ENCODE measurements around the gene ITLN2.

DNA sequence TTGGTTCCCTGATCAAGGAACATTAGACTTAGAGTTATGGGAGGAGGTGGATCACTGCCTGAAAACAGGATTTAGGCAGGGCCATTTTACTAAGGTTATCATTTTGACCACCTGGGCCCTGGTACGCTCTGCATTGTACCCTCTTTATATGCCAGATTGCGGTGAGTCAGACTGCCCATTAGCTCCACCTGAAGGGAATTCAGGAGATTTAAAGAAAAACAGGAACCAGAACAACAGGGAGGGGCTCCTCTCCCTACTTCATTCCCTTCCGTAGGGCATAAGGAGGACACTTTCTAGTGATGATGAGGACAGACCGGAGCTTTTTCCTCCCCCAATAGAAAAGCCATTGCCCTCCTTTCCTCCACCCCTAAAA lies 49.0 kb downstream of the ITLN2 start:
- TF ChIP-seq, protein P1, sequence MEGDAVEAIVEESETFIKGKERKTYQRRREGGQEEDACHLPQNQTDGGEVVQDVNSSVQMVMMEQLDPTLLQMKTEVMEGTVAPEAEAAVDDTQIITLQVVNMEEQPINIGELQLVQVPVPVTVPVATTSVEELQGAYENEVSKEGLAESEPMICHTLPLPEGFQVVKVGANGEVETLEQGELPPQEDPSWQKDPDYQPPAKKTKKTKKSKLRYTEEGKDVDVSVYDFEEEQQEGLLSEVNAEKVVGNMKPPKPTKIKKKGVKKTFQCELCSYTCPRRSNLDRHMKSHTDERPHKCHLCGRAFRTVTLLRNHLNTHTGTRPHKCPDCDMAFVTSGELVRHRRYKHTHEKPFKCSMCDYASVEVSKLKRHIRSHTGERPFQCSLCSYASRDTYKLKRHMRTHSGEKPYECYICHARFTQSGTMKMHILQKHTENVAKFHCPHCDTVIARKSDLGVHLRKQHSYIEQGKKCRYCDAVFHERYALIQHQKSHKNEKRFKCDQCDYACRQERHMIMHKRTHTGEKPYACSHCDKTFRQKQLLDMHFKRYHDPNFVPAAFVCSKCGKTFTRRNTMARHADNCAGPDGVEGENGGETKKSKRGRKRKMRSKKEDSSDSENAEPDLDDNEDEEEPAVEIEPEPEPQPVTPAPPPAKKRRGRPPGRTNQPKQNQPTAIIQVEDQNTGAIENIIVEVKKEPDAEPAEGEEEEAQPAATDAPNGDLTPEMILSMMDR (IDR thresholded peaks at IDR 0.05), result no peak
- no peak for TF ChIP-seq POLR2A (IDR thresholded peaks at IDR 0.05)

Data from tibial nerve (tissue), 3 donors.